Smooth muscle cell (in vitro differentiated cells): Measurements from ENCODE around the gene ERC2. TPM values are rescaled to one million over a fixed set of nuclear protein-coding genes. Genes with fewer than 3 reads are reported as not detected.

ENCODE experiments used
- DNase-seq: peaks from one replicate; lab custom pipeline; 2025; ENCODE audit not compliant: unreplicated experiment; lab: John Stamatoyannopoulos, UW
- H2AFZ ChIP-seq: fragments of 200-600 bp; sonication (generic); 2 replicates; pipeline ENCODE4 v1.6.0; 2016; ENCODE audit warnings: antibody characterized with exemption, low read depth, mild to moderate bottlenecking
- H3F3A ChIP-seq: fragments of 200-600 bp; sonication (generic); 2 replicates; pipeline ENCODE4 v1.6.0; 2017; ENCODE audit warnings: antibody characterized with exemption, low read depth
- H3K27ac ChIP-seq: fragments of 200-600 bp; sonication (generic); 2 replicates; pipeline ENCODE4 v1.5.1; 2016; ENCODE audit warnings: low read depth, mild to moderate bottlenecking
- H3K27me3 ChIP-seq: fragments of 200-600 bp; sonication (generic); 2 replicates; pipeline ENCODE4 v1.6.1; 2016; ENCODE audit warnings: low read depth, mild to moderate bottlenecking
- H3K36me3 ChIP-seq: fragments of 200-600 bp; sonication (generic); 2 replicates; pipeline ENCODE4 v1.5.1; 2016; ENCODE audit warnings: low read depth
- H3K4me1 ChIP-seq: fragments of 200-600 bp; sonication (generic); 2 replicates; pipeline ENCODE4 v1.5.1; 2016; ENCODE audit warnings: low read depth
- H3K4me2 ChIP-seq: fragments of 200-600 bp; sonication (generic); 2 replicates; pipeline ENCODE4 v1.6.0; 2016; ENCODE audit warnings: mild to moderate bottlenecking
- H3K4me3 ChIP-seq: fragments of 200-600 bp; sonication (generic); 2 replicates; pipeline ENCODE4 v1.5.1; 2016; ENCODE audit warnings: mild to moderate bottlenecking
- H3K79me2 ChIP-seq: fragments of 200-600 bp; sonication (generic); 2 replicates; pipeline ENCODE4 v1.6.0; 2016; ENCODE audit warnings: low read depth, mild to moderate bottlenecking
- H3K9ac ChIP-seq: fragments of 200-600 bp; sonication (generic); 2 replicates; pipeline ENCODE4 v1.6.0; 2016; ENCODE audit warnings: low read depth
- H3K9me3 ChIP-seq: fragments of 200-600 bp; sonication (generic); replicated peaks from 2 replicates; pipeline ENCODE4 v1.5.1; 2016; ENCODE audit warnings: low read depth
- H4K20me1 ChIP-seq: fragments of 200-600 bp; sonication (generic); 2 replicates; pipeline ENCODE4 v1.6.0; 2016; ENCODE audit warnings: low read depth
- CTCF ChIP-seq: fragments of 200-600 bp; sonication (generic); IDR thresholded peaks from 2 replicates; pipeline ENCODE4 v1.5.1; 2017; ENCODE audit warnings: borderline replicate concordance, mild to moderate bottlenecking, antibody characterized with exemption; ENCODE audit not compliant: insufficient read depth, poor library complexity, severe bottlenecking
- WGBS: methylation state at CpG from one replicate; pipeline ENCODE4 v1.1.7; 2016; ENCODE audit warnings: low lambda C conversion rate; 5-methylcytosine and 5-hydroxymethylcytosine counted together
- polyA plus RNA-seq: library from polyadenylated mRNA; unstranded; fragments of >200 nt; fragmentation: Nextera tagmentation; extraction: Ambion mirVana; gene quantifications from 2 replicates; pipeline ENCODE4 v1.2.1, GENCODE V29; 2016
- total RNA-seq: library from RNA; depleted of rRNA; stranded (reverse); fragments of >200 nt; gene quantifications from 2 replicates; pipeline ENCODE4 v1.2.3, GENCODE V29; 2014

Gene ERC2
- total and polyA plus RNA-seq, 2 experiments from 2014 or later: 1.1 TPM; not detected in 1

- H3K27ac ChIP-seq: no peak overlapping the region
- H3K4me3 ChIP-seq: no peak overlapping the region
- H3K36me3 ChIP-seq: no peaks in the 10 kb centered on the region
- H2AFZ ChIP-seq: no peak overlapping the region
- no peak overlapping the region for H3K4me2 ChIP-seq
- no peak for TF ChIP-seq CTCF
- no peak overlapping the region for H3K9ac ChIP-seq
- H3K79me2 ChIP-seq: no peaks in the 10 kb centered on the region
- no peaks in the 10 kb centered on the region for H3K27me3 ChIP-seq
- no peak for DNase-seq
- 94% methylated on average over 4 of the region's 4 CpGs for WGBS
- H3K9me3 ChIP-seq: no peaks in the 10 kb centered on the region
- H3K4me1 ChIP-seq: peaks cover 9% of the 10 kb centered on the region
- no peaks in the 10 kb centered on the region for H4K20me1 ChIP-seq
- H3F3A ChIP-seq: no peaks in the 10 kb centered on the region
These were observed 930.1 kb downstream of the ERC2 start for GRCh38 chr3:55538158-55538557.

GRCh38 chr3:55537563-55537962 is 930.7 kb downstream of the ERC2 start:
- DNase-seq: no peak
- Histone ChIP-seq H3K4me1 (peaks cover 9% of the 10 kb centered on the region), H3K9ac (no peak overlapping the region), H3K4me2 (no peak overlapping the region), H3K27me3 (no peaks in the 10 kb centered on the region), H3F3A (no peaks in the 10 kb centered on the region), H3K27ac (no peak overlapping the region), H2AFZ (no peak overlapping the region), H4K20me1 (no peaks in the 10 kb centered on the region), H3K79me2 (no peaks in the 10 kb centered on the region), H3K9me3 (no peaks in the 10 kb centered on the region), H3K4me3 (no peak overlapping the region), H3K36me3 (no peaks in the 10 kb centered on the region)
- WGBS: 99% methylated on average over 3 of the region's 3 CpGs
- TF ChIP-seq CTCF: no peak

GRCh38 chr3:55537129-55537528 is 931.1 kb downstream of the ERC2 start:
- no peaks in the 10 kb centered on the region for H3K36me3 ChIP-seq
- H2AFZ ChIP-seq: no peak overlapping the region
- WGBS: 79% methylated on average over 7 of the region's 7 CpGs
- no peaks in the 10 kb centered on the region for H3F3A ChIP-seq
- no peak for TF ChIP-seq CTCF
- no peak overlapping the region for H3K4me2 ChIP-seq
- H4K20me1 ChIP-seq: no peaks in the 10 kb centered on the region
- H3K4me1 ChIP-seq: peaks cover 9% of the 10 kb centered on the region
- H3K79me2 ChIP-seq: no peaks in the 10 kb centered on the region
- no peak overlapping the region for H3K9ac ChIP-seq
- H3K4me3 ChIP-seq: no peak overlapping the region
- no peak overlapping the region for H3K27ac ChIP-seq
- H3K27me3 ChIP-seq: no peaks in the 10 kb centered on the region
- no peak for DNase-seq
- H3K9me3 ChIP-seq: no peaks in the 10 kb centered on the region

- Histone ChIP-seq H3K36me3 (no peaks in the 10 kb centered on the region), H3K9me3 (no peaks in the 10 kb centered on the region), H3K4me2 (no peak overlapping the region), H3K27me3 (no peaks in the 10 kb centered on the region), H3K79me2 (no peaks in the 10 kb centered on the region), H3K4me3 (no peak overlapping the region), H3K4me1 (peaks cover 9% of the 10 kb centered on the region), H4K20me1 (no peaks in the 10 kb centered on the region), H2AFZ (no peak overlapping the region), H3F3A (no peaks in the 10 kb centered on the region), H3K27ac (no peak overlapping the region), H3K9ac (no peak overlapping the region)
- no peak for DNase-seq
- 76% methylated on average over 2 of the region's 2 CpGs for WGBS
- TF ChIP-seq CTCF: no peak
These were observed 933.4 kb downstream of the ERC2 start for GRCh38 chr3:55534876-55535275.
